Fibroblast of pulmonary artery (primary cell): Measurements from ENCODE around the gene DLG5.

Experiments
- DNase-seq: peaks from one replicate; pipeline ENCODE4 v3.0.0-alpha.2; 2010; ENCODE audit warnings: low read depth
- H3K4me3 ChIP-seq: replicated peaks from 2 replicates; pipeline ENCODE4 v1.5.1; 2011; ENCODE audit warnings: low read depth, mild to moderate bottlenecking, control low read depth, low read length, moderate library complexity
- TF ChIP-seq, protein P1 (sequence below): IDR thresholded peaks from 2 replicates; pipeline ENCODE4 v1.5.1; 2011; ENCODE audit warnings: mild to moderate bottlenecking, control low read depth, low read length, inconsistent platforms; ENCODE audit errors: missing control alignments

Gene DLG5, protein sequence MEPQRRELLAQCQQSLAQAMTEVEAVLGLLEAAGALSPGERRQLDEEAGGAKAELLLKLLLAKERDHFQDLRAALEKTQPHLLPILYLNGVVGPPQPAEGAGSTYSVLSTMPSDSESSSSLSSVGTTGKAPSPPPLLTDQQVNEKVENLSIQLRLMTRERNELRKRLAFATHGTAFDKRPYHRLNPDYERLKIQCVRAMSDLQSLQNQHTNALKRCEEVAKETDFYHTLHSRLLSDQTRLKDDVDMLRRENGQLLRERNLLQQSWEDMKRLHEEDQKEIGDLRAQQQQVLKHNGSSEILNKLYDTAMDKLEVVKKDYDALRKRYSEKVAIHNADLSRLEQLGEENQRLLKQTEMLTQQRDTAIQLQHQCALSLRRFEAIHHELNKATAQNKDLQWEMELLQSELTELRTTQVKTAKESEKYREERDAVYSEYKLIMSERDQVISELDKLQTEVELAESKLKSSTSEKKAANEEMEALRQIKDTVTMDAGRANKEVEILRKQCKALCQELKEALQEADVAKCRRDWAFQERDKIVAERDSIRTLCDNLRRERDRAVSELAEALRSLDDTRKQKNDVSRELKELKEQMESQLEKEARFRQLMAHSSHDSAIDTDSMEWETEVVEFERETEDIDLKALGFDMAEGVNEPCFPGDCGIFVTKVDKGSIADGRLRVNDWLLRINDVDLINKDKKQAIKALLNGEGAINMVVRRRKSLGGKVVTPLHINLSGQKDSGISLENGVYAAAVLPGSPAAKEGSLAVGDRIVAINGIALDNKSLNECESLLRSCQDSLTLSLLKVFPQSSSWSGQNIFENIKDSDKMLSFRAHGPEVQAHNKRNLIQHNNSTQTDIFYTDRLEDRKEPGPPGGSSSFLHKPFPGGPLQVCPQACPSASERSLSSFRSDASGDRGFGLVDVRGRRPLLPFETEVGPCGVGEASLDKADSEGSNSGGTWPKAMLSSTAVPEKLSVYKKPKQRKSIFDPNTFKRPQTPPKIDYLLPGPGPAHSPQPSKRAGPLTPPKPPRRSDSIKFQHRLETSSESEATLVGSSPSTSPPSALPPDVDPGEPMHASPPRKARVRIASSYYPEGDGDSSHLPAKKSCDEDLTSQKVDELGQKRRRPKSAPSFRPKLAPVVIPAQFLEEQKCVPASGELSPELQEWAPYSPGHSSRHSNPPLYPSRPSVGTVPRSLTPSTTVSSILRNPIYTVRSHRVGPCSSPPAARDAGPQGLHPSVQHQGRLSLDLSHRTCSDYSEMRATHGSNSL (N-terminal part only)

DNA sequence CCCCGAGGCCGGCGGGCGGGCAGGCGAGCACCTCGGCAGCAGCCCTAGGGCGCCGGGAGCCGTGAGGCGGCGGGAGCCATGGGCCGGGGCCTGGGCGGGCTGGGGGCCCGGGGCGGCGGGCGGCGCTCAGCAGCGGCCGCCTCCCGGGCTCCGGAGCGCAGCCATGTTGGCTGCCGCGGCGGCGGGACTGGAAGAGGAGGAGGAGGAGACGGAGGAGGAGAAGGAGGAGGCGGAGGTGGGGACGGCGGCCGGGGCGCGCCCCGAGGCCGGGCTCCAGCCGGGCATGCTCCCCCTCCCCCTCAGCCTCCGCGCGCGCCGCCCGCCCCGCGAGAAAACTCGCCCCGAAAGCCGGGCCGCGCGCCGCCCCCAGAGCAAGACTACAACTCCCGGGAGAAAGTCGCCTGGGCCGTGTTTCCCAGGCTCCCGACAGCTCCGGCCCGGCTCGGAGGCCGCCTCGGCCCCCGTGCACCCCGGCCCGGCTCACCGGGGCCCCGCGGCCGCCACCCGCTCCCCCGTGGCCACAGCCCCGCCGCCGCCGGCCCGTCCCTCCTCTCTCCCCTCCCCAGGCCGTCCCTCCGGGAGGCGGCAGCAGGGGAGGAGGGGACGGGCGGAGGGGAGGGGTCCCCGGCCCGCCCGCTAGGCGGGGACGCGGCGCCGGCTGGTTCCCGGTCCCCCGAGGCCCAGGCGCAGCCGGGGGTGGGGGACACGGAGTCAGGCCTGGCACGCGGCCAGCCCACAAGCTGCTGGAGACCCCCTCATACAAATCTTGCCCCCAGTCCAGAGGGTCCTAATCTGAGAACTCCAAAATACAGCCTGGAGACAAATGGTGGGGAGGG is at the start of gene DLG5:
TSS of gene DLG5 (minus strand) at position 190 of the 836 bp plus-strand sequence. CDS start 235 bp downstream, outside the sequence.
- DNase-seq: peak; percentile 55
- peak within 1 kb of the TSS; percentile 71 for H3K4me3 ChIP-seq
- TF ChIP-seq, protein P1, sequence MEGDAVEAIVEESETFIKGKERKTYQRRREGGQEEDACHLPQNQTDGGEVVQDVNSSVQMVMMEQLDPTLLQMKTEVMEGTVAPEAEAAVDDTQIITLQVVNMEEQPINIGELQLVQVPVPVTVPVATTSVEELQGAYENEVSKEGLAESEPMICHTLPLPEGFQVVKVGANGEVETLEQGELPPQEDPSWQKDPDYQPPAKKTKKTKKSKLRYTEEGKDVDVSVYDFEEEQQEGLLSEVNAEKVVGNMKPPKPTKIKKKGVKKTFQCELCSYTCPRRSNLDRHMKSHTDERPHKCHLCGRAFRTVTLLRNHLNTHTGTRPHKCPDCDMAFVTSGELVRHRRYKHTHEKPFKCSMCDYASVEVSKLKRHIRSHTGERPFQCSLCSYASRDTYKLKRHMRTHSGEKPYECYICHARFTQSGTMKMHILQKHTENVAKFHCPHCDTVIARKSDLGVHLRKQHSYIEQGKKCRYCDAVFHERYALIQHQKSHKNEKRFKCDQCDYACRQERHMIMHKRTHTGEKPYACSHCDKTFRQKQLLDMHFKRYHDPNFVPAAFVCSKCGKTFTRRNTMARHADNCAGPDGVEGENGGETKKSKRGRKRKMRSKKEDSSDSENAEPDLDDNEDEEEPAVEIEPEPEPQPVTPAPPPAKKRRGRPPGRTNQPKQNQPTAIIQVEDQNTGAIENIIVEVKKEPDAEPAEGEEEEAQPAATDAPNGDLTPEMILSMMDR: no peak

GRCh38 chr10:77975086-77975666 is 48.6 kb upstream of the DLG5 start:
- DNase-seq: no peak
- H3K4me3 ChIP-seq: no peak overlapping the region
- TF ChIP-seq, protein P1: no peak

DNA sequence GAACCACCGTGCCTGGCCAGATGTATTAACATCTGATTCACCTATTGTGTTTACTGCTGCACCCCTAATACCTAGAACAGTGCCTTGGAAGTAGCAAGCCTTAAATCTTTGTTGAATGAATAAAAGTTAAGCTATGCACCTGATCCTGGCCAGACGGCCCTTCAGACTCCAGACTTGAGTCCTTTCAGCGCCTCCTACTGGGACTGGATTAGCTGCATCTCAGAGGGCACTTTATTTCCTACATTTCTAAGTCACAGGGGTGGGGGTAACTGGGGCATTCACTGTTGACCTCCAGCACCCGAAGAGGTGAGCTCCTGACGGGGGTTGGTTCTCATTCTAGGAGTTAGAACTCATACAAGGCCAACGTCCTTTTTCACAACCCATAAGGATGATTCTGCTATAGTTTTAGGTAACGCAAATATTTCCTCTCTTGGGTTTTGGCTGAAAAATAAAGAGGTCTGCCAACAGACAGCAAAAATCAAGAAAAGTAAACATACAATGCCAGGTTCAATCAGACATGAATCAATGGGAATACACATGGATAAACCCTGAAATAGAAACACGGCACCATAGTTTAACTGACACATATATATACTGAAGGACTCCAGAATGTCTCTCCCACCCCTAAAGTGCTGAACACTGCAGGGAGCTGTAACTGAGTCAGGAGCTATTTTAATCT is 48.0 kb upstream of the DLG5 start:
- peak; percentile 65 for DNase-seq
- H3K4me3 ChIP-seq: no peak overlapping the region
- TF ChIP-seq, protein P1: peak; percentile 58

DNA sequence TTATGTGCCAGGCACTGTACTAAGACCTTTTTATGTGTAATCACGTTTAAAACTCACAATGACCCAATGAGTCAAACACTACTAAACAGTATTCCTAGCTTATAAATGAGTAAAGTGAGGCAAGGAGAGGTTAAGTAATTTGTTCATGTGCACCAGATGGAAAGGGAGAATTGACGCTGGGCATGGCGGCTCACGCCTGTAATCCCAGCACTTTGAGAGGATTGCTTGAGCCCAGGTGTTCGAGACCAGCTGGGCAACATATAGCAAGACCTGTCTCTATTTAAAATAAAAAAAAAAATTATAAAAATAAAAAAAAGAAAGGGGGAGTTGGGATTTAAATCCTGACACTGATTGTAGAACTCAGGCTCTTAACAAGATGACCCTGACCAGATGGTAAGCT is 46.7 kb upstream of the DLG5 start:
- H3K4me3 ChIP-seq: no peak overlapping the region
- DNase-seq: no peak
- TF ChIP-seq, protein P1: no peak

- no peak overlapping the region for H3K4me3 ChIP-seq
- DNase-seq: no peak
- TF ChIP-seq, protein P1: no peak
Measured at GRCh38 chr10:77972148-77972547, 45.6 kb upstream of the DLG5 start.
